K562 (cell line): ENCODE data around the gene TEPSIN.

Source experiments
- CREB1 ChIP-seq, 2 experiments: sonication (generic) in 1 of 2; formaldehyde crosslinking in 1 of 2; IDR thresholded peaks; 2 replicates each; pipeline versions ENCODE4 v1.6.1 to v1.8.0; 2012 to 2022; ENCODE audit warnings: inconsistent platforms in 1 of 2, mild to moderate bottlenecking in 1 of 2, missing genetic modification reagents in 1 of 2, moderate library complexity in 1 of 2
- EZH2 ChIP-seq: IDR thresholded peaks from 2 replicates; pipeline ENCODE4 v1.6.1; 2012; ENCODE audit warnings: low read depth, mild to moderate bottlenecking, inconsistent platforms, low read length, borderline replicate concordance
- GTF2A2 ChIP-seq: IDR thresholded peaks from 2 replicates; pipeline ENCODE4 v1.6.1; 2016; ENCODE audit warnings: mild to moderate bottlenecking, missing genetic modification characterization, missing compliant biosample characterization
- POLR2A ChIP-seq: fragments of 450-650 bp; conservative IDR thresholded peaks from 2 replicates; pipeline ENCODE4 v1.6.1; 2016
- TF ChIP-seq, protein P1 (sequence below), 3 experiments: IDR thresholded peaks in 2 of 3; conservative IDR thresholded peaks in 1 of 3; 2 replicates each; pipeline ENCODE4 v1.5.1; 2011 to 2012; ENCODE audit warnings: low read length in 3 of 3, mild to moderate bottlenecking in 3 of 3, control low read depth in 2 of 3, improper control_type of control experiment in 1 of 3, inconsistent platforms in 1 of 3, low read depth in 1 of 3, mixed read lengths in 1 of 3, moderate library complexity in 1 of 3; ENCODE audit not compliant: insufficient read depth in 2 of 3
- TF ChIP-seq, protein P2 (sequence below): sonication (generic); formaldehyde crosslinking; IDR thresholded peaks from 2 replicates; pipeline ENCODE4 v1.8.1; 2022; ENCODE audit warnings: missing genetic modification reagents
- TF ChIP-seq, protein P3 (sequence below): fragments of 250-450 bp; sonication (Bioruptor Pico); IDR thresholded peaks from 2 replicates; pipeline ENCODE4 v1.8.0; 2021; ENCODE audit warnings: borderline replicate concordance, mild to moderate bottlenecking, moderate library complexity; ENCODE audit not compliant: poor library complexity, severe bottlenecking

DNA sequence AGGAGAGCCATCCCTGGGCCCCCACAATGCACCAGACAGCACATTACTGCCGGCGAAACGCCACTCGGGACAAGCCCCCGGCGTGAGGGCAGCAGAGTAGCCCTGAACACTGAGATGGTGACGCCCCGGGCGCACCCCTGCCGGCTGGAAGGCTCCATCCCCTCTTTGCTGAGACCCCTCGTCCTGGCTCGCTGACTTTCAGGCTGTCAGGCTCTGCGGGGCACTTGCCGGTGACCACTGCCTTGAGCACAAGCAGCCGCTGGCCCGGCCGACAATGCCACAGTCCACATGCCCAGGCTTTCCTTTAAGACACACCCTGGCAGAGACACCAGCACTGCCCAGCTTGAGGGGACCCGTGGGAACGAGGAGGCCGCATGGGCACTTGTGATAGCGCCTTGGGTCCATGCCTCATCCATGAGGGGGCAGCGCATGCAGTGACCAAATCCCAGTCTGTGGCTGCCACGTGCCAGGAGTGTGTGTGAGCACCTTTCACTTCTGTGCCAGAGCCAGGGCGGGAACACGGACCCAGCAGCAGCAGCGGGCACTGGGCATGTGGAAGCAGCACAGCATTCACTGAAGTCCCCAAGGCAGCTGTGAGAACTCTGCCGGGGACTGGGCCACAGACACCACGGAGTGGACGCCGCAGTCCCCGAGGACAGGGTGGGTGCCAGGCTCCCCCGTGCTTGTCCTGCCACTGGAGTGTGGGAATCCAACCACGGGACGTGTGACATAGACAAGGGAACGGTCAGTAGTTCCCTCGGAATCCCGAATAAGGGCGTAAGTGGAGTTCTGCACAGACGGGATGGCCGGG, 24.7 kb upstream of the TEPSIN start:
- TF ChIP-seq, protein P1, sequence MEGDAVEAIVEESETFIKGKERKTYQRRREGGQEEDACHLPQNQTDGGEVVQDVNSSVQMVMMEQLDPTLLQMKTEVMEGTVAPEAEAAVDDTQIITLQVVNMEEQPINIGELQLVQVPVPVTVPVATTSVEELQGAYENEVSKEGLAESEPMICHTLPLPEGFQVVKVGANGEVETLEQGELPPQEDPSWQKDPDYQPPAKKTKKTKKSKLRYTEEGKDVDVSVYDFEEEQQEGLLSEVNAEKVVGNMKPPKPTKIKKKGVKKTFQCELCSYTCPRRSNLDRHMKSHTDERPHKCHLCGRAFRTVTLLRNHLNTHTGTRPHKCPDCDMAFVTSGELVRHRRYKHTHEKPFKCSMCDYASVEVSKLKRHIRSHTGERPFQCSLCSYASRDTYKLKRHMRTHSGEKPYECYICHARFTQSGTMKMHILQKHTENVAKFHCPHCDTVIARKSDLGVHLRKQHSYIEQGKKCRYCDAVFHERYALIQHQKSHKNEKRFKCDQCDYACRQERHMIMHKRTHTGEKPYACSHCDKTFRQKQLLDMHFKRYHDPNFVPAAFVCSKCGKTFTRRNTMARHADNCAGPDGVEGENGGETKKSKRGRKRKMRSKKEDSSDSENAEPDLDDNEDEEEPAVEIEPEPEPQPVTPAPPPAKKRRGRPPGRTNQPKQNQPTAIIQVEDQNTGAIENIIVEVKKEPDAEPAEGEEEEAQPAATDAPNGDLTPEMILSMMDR (IDR thresholded peaks at IDR 0.05 in 2 of 3, conservative IDR thresholded peaks at IDR 0.05 in 1 of 3; ENCODE audit: insufficient read depth in 2 of 3, low read depth in 1 of 3, low read length in 3 of 3), result no peak
- no peak for TF ChIP-seq POLR2A
- TF ChIP-seq GTF2A2 (tag), result no peak
- TF ChIP-seq, protein P2, sequence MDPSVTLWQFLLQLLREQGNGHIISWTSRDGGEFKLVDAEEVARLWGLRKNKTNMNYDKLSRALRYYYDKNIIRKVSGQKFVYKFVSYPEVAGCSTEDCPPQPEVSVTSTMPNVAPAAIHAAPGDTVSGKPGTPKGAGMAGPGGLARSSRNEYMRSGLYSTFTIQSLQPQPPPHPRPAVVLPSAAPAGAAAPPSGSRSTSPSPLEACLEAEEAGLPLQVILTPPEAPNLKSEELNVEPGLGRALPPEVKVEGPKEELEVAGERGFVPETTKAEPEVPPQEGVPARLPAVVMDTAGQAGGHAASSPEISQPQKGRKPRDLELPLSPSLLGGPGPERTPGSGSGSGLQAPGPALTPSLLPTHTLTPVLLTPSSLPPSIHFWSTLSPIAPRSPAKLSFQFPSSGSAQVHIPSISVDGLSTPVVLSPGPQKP (CRISPR knock-in tag), result no peak
- no peak for TF ChIP-seq CREB1 (IDR thresholded peaks at IDR 0.05)
- no peak for TF ChIP-seq CREB1 (CRISPR knock-in tag; IDR thresholded peaks at IDR 0.05)
- no peak for TF ChIP-seq EZH2
- TF ChIP-seq, protein P3, sequence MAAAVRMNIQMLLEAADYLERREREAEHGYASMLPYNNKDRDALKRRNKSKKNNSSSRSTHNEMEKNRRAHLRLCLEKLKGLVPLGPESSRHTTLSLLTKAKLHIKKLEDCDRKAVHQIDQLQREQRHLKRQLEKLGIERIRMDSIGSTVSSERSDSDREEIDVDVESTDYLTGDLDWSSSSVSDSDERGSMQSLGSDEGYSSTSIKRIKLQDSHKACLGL (CRISPR knock-in tag), result no peak
